Fibroblast of lung (primary cell): ENCODE data around the gene FGD2. TPM values are rescaled to one million over a fixed set of nuclear protein-coding genes. Genes with fewer than 3 reads are reported as not detected.

Source experiments
- DNase-seq, 2 donors: peaks; one replicate each; pipeline versions ENCODE4 v3.0.0 to v3.0.0-alpha.2; 2010; ENCODE audit warnings: low read depth in 2 of 2
- H2AFZ ChIP-seq: 2 replicates; pipeline ENCODE4 v1.5.1; 2012; ENCODE audit warnings: low read length, control low read depth, inconsistent platforms
- H3K27ac ChIP-seq: 2 replicates; pipeline ENCODE4 v1.5.1; 2011; ENCODE audit warnings: low read length, control low read depth; ENCODE audit not compliant: insufficient read depth
- H3K27me3 ChIP-seq: 2 replicates; pipeline ENCODE4 v1.5.1; 2011; ENCODE audit warnings: mild to moderate bottlenecking, low read length; ENCODE audit not compliant: control insufficient read depth, insufficient read depth
- H3K36me3 ChIP-seq: 2 replicates; pipeline ENCODE4 v1.5.1; 2011; ENCODE audit warnings: low read length; ENCODE audit not compliant: control insufficient read depth, insufficient read depth
- H3K4me1 ChIP-seq: 2 replicates; pipeline ENCODE4 v1.5.1; 2011; ENCODE audit warnings: low read length; ENCODE audit not compliant: control insufficient read depth, insufficient read depth; ENCODE audit errors: extremely low read depth
- H3K4me2 ChIP-seq: 2 replicates; pipeline ENCODE4 v1.5.1; 2011; ENCODE audit warnings: low read length, control low read depth; ENCODE audit not compliant: insufficient read depth; ENCODE audit errors: extremely low read depth
- H3K4me3 ChIP-seq, 4 experiments: fragments of 200-600 bp in 1 of 4; sonication (generic) in 1 of 4; replicated peaks in 1 of 4; 2 replicates each; pipeline ENCODE4 v1.5.1; 2011 to 2016; ENCODE audit warnings: low read length in 4 of 4, low read depth in 3 of 4, mild to moderate bottlenecking in 3 of 4, control low read depth in 2 of 4, inconsistent platforms in 1 of 4, mixed read lengths in 1 of 4; ENCODE audit not compliant: insufficient read depth in 1 of 4; ENCODE audit errors: control extremely low read depth in 1 of 4
- H3K79me2 ChIP-seq: 2 replicates; pipeline ENCODE4 v1.5.1; 2012; ENCODE audit warnings: mild to moderate bottlenecking, low read length, inconsistent platforms; ENCODE audit not compliant: control insufficient read depth, insufficient read depth
- H3K9ac ChIP-seq: 2 replicates; pipeline ENCODE4 v1.5.1; 2011; ENCODE audit warnings: mild to moderate bottlenecking, low read length, control low read depth; ENCODE audit not compliant: insufficient read depth
- H3K9me3 ChIP-seq: 2 replicates; pipeline ENCODE4 v1.5.1; 2012; ENCODE audit warnings: low read depth, low read length; ENCODE audit not compliant: control insufficient read depth, insufficient read depth
- H4K20me1 ChIP-seq: 2 replicates; pipeline ENCODE4 v1.5.1; 2011; ENCODE audit warnings: low read length; ENCODE audit not compliant: control insufficient read depth, insufficient read depth; ENCODE audit errors: extremely low read depth
- CTCF ChIP-seq, 2 donors: IDR thresholded peaks in 1 of 2; conservative IDR thresholded peaks in 1 of 2; 1 replicate in 1 of 2; 2 replicates in 1 of 2; pipeline ENCODE4 v1.5.1; 2011 to 2012; ENCODE audit warnings: low read length in 2 of 2, control low read depth in 1 of 2, inconsistent platforms in 1 of 2, low read depth in 1 of 2, mild to moderate bottlenecking in 1 of 2
- EZH2 ChIP-seq: IDR thresholded peaks from 2 replicates; pipeline ENCODE4 v1.5.1; 2012; ENCODE audit warnings: low read length, control low read depth, mild to moderate bottlenecking; ENCODE audit errors: missing control alignments
- polyA plus RNA-seq, 2 donors: library from polyadenylated mRNA; depleted of rRNA in 1 of 2; stranded (reverse) in 1 of 2; unstranded in 1 of 2; fragments of >200 nt; gene quantifications; 2 replicates each; pipeline ENCODE4 v1.2.1, GENCODE V29; 2011 to 2012; ENCODE audit warnings: missing spikeins in 1 of 2
- total RNA-seq: library from RNA; depleted of rRNA; stranded (reverse); fragments of >200 nt; gene quantifications from 2 replicates; pipeline ENCODE4 v1.2.1, GENCODE V29; 2014

FGD2 gene
- total and polyA plus RNA-seq, 2 donors (not counting 1 experiment from before 2014, with no cell fraction given), result not detected

DNA sequence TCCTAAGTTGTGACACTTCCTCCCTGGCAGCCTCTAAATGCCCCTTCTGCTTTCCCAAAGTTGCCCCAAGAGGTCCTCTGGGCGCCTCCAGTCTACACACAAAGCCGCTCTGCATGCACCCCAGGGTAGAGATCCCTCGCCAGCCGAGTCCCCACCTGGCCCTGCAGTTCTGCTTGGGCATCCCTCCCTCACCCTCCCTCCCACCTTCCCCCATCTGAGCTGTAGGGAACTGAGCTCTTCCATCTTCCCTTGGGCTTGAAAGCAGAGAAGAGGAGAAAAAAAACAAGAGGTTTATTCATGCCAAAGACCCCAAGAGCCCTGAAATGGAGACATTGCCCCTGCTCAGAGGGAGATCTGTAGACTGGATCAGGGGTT, 5.7 kb upstream of the FGD2 start:
- H3K4me2 ChIP-seq, result no peak overlapping the region
- no peak overlapping the region for H3K27ac ChIP-seq
- H3K36me3 ChIP-seq, result no peaks in the 10 kb centered on the region
- no peak overlapping the region for H2AFZ ChIP-seq
- H3K9me3 ChIP-seq, result no peaks in the 10 kb centered on the region
- no peak overlapping the region for H3K9ac ChIP-seq
- no peak for DNase-seq
- H4K20me1 ChIP-seq, result no peaks in the 10 kb centered on the region
- TF ChIP-seq EZH2, result no peak
- TF ChIP-seq CTCF (conservative IDR thresholded peaks at IDR 0.05 in 1 of 2, IDR thresholded peaks at IDR 0.05 in 1 of 2; ENCODE audit: low read depth in 1 of 2, low read length in 2 of 2), result no peak
- no peak overlapping the region for H3K4me3 ChIP-seq
- peaks cover 15% of the 10 kb centered on the region for H3K27me3 ChIP-seq
- no peaks in the 10 kb centered on the region for H3K79me2 ChIP-seq
- no peaks in the 10 kb centered on the region for H3K4me1 ChIP-seq

DNA sequence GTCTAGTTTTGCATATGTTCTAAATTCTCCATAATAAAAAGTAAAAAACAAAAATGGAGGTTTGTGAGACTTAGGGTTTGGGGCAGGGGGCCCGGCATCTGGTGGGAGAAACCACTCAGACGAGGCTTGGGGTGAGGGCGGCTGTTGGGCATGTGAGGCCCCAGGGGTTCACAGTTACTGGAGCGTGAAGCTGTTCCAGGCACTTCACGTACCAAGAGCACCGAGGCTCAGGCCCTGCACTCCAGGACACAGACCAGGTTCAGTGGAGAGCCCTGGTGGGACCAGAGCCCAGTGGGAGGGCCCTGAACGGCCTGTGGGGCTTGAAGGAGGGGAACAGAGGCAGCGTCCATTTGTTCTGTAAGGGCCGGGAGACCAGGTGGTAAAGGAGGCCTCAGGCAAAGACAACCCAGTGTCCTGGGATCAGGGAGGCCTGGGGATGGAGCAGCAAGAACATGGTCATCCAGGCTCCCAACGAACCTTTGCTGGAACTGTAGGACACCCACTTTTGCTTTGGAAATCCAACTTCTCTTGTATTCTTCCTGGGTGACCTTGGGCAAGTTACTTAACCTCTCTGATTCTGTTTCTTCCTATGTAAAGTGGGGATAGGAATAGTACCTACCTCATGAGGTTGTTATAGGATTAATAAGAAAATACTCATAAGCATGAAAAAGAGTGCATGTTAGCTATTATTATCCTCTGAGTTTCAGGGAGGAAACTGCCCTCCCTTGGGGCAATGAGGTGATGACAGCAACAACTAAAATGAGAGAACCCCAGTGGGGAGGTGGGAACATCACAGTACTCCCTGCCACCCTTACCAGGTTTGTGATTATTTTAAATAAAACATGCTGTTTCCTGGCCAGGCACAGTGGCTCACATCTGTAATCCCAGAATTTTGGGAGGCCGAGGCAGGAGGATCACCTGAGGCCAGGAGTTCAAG, 1.1 kb upstream of the FGD2 start:
- Histone ChIP-seq H3K27me3 (peaks cover 11% of the 10 kb centered on the region), H3K9ac (no peak overlapping the region), H3K4me3 (no peak overlapping the region), H3K79me2 (no peaks in the 10 kb centered on the region), H3K4me2 (no peak overlapping the region), H3K27ac (no peak overlapping the region), H3K36me3 (no peaks in the 10 kb centered on the region), H3K4me1 (no peaks in the 10 kb centered on the region), H3K9me3 (no peaks in the 10 kb centered on the region), H2AFZ (no peak overlapping the region), H4K20me1 (no peaks in the 10 kb centered on the region)
- TF ChIP-seq EZH2 (no peak), CTCF (conservative IDR thresholded peaks at IDR 0.05 in 1 of 2, IDR thresholded peaks at IDR 0.05 in 1 of 2; ENCODE audit: low read depth in 1 of 2, low read length in 2 of 2) (no peak)
- DNase-seq, result no peak

GRCh38 chr6:37005827-37006567, 542 bp downstream of the FGD2 start:
- TF ChIP-seq CTCF (conservative IDR thresholded peaks at IDR 0.05 in 1 of 2, IDR thresholded peaks at IDR 0.05 in 1 of 2; ENCODE audit: low read depth in 1 of 2, low read length in 2 of 2), result no peak
- TF ChIP-seq EZH2, result no peak
- Histone ChIP-seq H3K4me3 (no peak overlapping the region), H3K79me2 (no peaks in the 10 kb centered on the region), H3K27me3 (peaks cover 7% of the 10 kb centered on the region), H4K20me1 (no peaks in the 10 kb centered on the region), H2AFZ (no peak overlapping the region), H3K9me3 (no peaks in the 10 kb centered on the region), H3K4me2 (no peak overlapping the region), H3K4me1 (no peaks in the 10 kb centered on the region), H3K36me3 (no peaks in the 10 kb centered on the region), H3K9ac (no peak overlapping the region), H3K27ac (no peak overlapping the region)
- no peak for DNase-seq
